Endometrial microvascular endothelial cells (primary cell): ENCODE data around the gene NBL1. TPM values are rescaled to one million over a fixed set of nuclear protein-coding genes. Genes with fewer than 3 reads are reported as not detected.

Experiments
- in situ Hi-C: cut with HindIII; loops from 2 replicates; pipeline ENCODE4 v1.10.0; 2017; ENCODE audit warnings: low sequenced_read_pairs, low pct_unique_long_range_greater_than_20kb; ENCODE audit errors: inconsistent ontology term
- total RNA-seq: library from RNA; depleted of rRNA; stranded (reverse); fragments of >200 nt; gene quantifications from one replicate; pipeline ENCODE4 v1.2.3, GENCODE V29; 2015; ENCODE audit errors: inconsistent ontology term

NBL1 gene, protein sequence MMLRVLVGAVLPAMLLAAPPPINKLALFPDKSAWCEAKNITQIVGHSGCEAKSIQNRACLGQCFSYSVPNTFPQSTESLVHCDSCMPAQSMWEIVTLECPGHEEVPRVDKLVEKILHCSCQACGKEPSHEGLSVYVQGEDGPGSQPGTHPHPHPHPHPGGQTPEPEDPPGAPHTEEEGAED
- total RNA-seq = 50.8 TPM

DNA sequence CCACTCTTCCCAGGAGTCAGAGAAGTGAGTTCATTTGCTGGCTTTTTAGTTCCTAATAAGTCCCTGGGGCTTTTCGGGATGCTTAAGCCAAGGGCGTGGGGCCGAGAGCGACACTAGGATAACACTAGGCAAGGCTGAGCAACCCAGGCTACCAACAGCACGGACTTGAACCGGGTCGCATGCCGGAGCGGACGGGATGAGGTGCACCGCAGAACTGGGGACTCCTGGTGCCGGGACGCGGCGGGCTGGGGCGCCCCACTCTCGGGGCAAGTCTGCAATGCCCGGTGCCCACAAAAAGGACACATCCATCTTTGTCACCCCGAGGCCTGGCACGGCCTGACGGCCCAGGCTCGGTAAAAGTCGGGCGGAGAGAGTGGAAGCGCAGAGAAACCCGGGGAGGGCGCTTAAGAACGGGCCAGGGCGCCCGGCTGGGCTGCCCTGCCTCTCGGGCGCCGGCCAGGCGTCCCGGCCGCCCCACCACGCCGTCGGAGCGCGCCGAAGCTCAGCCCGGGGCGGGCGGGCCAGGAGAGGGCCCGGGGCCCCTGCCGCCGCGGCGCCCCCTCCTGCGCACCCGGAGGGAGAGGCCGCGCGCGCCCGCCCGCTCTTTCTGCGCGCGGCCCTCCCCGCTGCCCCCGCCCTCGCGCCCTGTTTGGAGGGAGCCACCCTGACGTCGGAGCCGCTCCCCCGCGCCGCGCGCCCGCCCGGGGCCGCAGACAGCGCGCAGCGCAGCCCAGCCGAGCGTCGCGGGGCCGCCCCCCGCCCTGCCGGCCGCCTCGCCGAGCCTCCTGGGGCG lies at the start of gene NBL1:
TSS of gene NBL1 (plus strand) at position 710 of the 793 bp plus-strand sequence. CDS start 10,720 bp downstream, outside the sequence.
- in situ Hi-C loops = loop anchor here (25.0 kb wide), 2 partner anchors 231 to 306 kb away; no protein-coding TSS in a partner anchor

DNA sequence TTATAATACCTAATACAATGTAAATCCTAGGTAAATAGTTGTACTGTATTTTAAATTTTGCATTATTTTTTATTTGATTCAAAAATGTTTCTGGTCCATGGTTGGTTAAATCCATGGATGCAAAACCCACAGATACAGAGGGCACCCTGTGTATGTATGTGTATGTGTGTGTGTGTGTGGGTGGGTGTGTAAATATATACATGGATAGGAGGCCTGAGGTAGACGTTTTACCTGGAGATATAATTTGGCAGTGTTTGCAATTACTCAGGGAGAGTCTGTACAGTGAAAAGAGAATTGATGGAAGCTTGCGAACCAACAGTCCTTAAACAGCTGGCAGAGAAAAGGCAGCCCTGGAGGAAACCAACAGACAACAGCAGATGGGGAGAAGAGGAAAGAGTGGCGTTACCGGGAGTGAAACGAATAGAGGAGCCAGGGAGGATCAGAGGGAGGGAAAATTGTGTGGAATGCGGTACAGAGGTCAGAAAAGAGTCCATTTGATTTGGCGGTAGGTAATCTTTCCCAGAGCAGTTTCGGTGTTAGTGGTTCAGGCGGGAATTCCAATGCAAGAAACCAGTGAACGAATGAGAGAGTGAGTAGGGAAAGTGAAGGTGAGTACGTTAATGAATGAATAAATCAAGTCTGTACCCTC lies 47.9 kb upstream of the NBL1 start:
- in situ Hi-C loops = loop anchor here (25.0 kb wide), 1 partner anchor 109 kb away; the partner anchor contains the start of gene CAPZB

DNA sequence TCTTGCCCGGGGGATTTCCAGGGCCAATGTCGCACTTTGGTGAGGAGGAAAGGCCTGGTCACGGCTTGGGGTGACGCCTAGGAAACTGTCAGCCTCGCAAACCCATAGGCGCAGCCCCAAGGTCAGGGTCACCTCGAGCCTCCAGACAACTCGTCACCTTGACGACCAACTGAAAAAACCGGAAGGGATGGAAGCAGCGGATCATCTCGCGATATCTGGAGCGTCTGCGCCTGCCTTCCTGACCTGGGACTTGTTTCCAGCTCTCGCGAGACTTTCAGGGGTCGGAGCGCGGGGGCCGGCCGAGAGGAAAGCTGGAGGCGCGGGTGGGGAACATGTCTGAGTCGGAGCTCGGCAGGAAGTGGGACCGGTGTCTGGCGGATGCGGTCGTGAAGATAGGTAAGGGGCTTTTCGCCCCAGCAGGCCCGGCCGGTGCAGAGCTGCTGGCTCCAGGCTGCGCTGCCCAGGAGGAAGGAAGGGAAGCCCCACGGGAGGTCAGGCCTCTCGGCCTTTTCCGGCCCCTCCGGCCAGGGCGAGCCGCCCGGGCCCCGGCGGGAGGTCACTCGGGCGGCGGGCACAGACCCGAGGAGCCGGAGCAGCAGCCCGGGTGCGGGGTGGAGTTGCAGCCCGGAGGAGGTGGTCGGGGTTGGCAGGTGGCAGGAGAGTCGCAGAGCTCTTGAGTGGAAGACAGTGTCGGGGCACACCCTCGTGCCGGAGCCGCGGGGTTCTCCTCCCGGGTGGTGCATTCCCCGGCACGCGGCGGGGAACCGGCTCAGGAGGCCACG lies 47.2 kb upstream of the NBL1 start:
- in situ Hi-C loops = loop anchor here (25.0 kb wide), 1 partner anchor 110 kb away; the partner anchor contains the start of gene CAPZB

DNA sequence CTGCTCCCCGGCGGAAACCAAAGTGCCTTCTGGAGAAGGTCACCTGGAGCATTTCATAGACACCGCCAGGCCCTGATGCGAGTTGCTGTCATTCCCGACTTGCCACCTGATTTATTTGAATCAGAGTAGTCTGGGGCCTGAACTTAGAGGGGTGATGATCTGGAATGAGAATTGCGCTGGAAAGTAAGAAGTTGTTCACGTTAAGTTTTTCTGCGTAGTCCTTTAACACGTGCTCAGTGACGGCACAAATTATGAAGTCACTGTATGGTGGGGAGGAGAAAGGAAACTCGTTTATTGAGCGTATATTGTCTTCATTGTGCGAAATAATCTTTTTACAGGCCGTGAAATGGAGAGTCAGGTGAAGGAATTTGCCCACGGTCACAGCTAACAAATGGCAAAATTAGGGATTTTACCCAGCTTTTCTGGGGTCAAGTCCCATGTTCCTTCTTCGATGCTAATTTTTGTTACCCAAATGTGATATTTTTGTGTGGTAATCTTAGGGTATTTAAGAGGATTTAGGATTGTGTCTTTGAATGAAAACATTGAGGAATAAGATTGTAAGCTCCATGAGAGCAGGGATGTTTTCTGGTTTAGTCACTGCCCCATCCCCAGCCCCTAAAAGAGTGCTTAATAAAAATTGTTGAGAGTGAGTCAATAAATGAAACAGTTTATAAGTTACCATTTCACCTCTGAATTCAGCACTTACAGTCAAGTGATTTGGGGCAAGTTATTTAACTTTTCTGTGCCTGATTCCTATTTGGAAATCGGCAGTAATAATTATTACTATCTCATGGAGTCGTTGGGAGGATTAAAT lies 46.4 kb upstream of the NBL1 start:
- in situ Hi-C loops = loop anchor here (25.0 kb wide), 1 partner anchor 110 kb away; the partner anchor contains the start of gene CAPZB

DNA sequence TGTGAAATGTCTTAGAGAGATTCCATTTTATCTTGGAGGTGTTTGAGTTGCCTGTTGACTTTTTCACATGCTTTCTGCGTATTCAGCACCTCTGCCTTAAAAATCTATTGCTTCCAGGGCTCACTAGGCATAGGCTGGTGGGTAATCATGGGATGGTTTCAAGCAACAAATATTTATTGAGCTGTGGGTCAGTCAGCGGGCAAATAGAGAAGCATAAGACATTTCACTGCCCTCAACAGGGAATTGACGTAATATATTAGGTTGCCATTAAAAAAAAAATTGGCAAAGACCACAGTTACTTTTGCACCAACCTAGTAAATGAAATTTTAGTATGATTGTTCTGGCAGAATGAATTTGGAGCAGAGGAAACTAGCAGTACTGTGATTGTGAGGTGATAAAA lies 44.3 kb upstream of the NBL1 start:
- in situ Hi-C loops = loop anchor here (25.0 kb wide), 1 partner anchor 113 kb away; the partner anchor contains the start of gene CAPZB

DNA sequence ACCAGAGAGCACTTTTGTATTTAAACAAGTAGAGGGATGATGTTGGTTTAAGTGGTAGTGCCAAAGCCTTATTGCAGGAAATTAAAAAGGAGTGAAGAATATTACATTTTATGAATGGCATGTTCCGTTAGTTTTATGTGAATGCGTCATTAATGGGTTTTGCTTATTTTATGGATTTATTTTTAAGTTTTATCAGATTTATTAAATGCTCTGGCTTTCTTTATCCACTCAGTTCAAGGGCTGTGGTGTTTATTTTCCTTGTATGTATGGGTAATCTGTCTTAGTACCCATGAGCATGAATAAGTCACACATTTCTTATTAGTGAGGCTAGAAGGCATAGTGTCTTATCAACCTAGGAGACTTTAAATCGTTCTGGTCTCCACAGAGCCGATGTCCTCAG lies 41.6 kb upstream of the NBL1 start:
- in situ Hi-C loops = no loop called here

DNA sequence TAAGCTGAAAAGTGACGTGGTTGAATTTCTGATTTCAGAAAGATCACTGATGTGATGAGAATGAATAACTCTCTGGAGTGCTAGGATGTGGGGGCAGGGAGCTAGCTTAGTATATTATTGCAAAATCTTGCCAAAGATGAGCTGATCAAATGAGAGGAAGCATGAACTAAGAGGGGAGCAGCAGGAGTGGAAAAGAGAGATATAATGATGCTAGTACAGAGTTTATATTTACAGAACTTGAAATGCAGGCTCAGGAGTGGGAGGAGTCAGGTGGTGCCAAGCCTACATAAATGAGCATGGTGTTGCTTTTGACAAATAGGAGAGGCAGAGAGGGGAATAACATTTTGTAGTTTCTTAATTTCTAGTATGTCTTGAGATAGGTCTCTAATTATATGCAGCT lies 38.1 kb upstream of the NBL1 start:
- in situ Hi-C loops = no loop called here

DNA sequence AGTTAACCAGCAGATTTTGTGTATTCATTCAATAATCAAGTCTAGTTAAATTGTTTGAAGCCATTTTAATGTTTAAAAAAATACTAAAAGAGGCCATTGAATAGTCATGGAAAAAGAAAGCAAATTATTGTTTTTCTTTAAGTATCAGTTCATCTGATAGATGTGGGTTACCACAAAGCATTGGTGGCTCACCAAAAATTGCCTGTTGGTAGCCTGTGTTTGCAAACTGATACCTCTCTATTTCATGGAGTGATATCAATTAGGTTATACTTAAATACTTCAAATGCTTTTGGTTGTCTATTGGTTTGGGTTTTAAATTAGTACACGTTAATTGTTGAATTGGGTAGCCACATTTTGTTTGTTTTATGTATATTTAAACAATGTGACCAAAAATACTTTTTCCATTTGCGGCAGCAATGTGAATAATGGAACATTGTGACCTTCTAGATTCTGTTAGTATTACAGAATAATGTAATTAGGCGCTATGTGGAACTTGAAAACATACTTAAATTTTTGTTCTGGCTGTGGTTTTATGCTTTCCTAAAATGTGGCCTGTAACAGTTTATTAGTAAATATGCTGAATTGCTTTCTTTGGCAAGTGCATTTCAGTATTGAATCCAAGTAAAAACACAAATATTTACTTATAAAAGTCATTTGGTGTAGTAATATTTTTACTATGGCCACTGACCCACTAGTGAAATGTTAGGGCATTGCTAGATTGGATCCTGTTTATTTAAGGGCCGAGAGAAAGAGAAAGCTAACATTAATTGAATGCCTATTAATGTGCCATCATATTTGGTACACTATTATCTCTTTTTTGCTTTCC lies 37.1 kb upstream of the NBL1 start:
- in situ Hi-C loops = no loop called here

DNA sequence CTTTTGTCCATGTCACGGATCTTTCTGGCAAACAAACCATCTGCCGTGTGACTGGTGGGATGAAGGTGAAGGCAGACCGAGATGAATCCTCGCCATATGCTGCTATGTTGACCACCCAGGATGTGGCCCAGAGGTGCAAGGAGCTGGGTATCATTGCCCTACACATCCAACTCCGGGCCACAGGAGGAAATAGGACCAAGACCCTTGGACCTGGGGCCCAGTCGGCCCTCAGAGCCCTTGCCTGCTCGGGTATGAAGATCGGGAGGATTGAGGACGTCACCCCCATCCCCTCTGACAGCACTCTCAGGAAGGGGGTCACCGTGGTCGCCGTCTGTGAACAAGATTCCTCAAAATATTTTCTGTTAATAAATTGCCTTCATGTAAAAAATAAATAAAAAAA lies 35.9 kb upstream of the NBL1 start:
- in situ Hi-C loops = no loop called here

DNA sequence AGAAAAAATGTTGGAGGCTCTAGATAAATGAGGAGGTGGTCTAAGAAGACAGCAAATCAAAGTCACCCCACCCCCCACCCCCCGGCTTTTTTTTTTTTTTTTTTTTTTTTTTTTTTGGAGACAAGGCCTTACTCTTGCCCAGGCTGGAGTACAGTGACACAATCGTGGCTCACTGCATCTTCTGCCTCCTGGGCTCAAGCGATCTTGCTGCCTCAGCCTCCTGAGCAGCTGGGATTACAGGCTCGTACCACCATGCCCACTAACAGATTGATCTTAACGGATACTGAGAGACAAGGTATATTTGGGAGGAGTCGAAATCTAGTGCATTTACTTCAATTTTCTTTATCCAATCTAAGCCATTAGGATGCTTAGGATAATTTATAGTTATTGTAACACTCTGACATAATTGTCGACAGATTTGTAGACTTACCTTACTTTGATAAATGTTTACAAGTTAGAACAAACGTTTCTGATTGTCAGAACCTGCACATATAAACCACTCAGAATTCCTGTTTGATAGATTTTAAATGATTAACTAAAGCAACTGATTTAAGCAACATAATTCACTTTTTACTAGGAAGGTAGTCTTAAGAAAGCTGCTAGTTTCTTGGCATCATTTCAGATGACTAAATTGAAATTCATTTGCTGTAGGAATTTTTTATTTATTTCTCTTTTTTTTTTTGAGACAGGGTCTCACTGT lies 33.7 kb upstream of the NBL1 start:
- in situ Hi-C loops = no loop called here

DNA sequence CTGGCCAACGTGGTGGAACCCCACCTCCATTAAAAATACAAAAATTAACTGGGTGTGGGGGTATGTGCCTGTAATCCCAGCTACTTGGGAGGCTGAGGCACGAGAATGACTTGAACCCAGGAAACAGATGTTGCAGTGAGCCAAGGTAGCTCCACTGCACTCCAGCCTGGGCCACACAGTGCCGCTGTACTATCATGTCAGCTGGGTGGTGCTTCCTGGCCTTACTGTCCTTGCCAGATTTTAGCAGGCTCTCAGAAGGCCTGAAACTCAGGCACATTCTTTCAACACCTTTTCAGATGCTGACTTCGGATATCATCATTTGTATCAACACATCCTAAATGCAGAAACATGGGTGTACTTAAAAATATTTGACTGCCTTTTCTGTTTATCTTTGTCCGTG lies 31.6 kb upstream of the NBL1 start:
- in situ Hi-C loops = no loop called here

DNA sequence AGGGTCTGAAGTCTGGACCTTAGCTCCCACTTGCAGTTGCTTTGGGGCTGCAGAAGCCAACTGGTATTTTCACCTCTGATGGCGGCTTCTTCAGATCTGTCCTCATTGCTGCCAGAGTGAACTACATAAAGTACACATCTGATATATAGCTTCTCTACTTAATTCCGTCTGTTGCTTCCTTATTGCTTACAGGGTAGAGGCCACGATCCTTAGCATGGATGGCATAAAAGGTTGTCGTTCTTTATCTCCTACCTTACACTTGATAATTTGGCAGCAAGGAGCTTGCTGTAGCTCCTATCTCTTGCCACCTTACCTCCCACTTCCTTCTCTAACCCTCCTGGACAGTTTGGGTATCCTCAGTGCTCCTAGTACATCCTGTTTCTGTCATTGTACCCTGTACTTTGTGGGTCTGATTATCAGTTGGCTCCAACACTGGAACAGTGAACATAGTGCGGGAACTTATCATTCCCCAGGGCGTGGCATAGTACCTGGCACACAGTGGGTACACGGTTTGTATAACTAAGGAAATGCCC lies 30.9 kb upstream of the NBL1 start:
- in situ Hi-C loops = no loop called here

DNA sequence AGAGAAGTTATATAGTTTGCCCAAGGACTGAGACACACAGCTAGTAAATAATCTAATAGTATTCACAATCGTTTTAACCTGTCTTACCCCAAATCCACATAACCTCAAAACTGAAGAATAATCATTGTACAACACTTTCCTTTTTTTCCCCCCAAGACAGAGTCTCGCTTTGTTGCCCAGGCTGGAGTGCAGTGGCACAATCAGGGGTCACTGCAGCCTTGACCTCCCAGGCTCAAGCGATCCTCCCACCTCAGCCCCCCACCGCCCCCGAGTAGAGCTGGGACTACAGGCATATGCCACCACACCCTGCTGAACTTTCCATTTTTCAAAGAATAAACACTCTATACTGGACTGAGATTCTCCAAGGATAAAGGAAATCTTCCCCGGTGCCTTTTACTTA lies 28.7 kb upstream of the NBL1 start:
- in situ Hi-C loops = no loop called here

DNA sequence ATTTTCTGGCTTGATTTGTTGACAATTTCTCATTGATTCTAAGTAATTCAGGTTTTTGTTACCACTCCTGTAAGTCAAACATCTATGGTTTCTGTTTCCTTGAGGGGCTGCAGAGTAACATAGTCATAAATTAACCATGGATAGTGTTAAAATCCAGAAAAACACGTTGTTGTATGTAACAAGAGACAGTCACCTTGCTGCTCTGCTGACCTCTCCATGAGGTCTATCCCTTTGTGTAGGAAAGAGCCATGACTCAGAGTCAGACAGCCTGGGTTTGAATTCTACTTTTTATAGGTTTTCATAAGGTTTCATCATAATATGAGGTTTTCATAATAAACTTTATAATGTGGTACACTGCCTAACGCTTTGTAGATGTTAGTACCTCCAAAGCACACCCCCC lies 27.6 kb upstream of the NBL1 start:
- in situ Hi-C loops = no loop called here

DNA sequence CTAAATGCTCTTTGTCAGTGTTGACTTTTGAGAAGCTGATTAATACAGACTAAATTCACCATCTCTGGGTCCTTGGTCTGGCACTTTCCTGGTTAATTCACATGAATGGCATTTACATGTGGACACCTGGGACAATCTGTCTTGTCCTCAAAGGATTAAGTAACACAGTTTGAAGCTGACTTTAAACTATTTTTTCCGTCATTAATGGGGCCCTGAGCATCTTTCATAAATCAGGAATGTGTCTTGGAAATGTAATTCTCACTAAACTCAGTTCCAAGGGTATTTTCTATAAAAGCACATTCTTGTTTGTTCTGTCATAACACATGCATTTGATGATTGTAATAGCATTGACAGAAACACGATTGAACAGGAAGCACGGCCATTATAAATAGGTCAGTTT lies 26.7 kb upstream of the NBL1 start:
- in situ Hi-C loops = no loop called here

DNA sequence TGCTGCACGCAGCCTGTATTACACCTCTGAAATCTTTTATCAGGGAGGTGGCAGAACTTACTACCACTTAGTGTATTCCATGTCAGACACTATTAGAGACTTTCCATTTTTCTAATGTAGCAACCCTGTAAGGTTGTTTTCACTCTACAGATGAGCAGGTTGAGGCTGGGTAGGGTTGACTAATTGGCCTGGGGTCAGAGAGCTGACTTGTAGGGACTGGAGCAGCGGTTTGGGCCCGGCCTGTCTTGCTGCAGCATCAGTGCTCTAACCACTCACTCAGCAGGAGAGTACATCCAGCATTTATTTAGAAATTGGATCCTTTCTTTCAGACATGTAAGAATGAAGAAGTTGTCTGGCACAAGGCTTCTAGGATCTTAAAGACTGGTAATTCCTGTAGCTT lies 25.7 kb upstream of the NBL1 start:
- in situ Hi-C loops = no loop called here
